Gastrocnemius medialis (tissue), 4 donors: ENCODE data around the gene CWC27.

Experiments
- CTCF ChIP-seq, 5 experiments: fragments of 450-650 bp in 3 of 5; fragments of 200-600 bp in 2 of 5; sonication (generic) in 2 of 5; IDR thresholded peaks in 4 of 5; conservative IDR thresholded peaks in 1 of 5; 1 replicate in 4 of 5; 2 replicates in 1 of 5; pipeline ENCODE4 v1.5.1; 2016 to 2019; ENCODE audit warnings: antibody characterized with exemption in 5 of 5, mild to moderate bottlenecking in 3 of 5, moderate library complexity in 3 of 5
- POLR2A ChIP-seq, 2 donors: fragments of 450-650 bp; IDR thresholded peaks; one replicate each; pipeline ENCODE4 v1.6.1; 2017; ENCODE audit warnings: antibody characterized with exemption in 2 of 2, mild to moderate bottlenecking in 2 of 2, moderate library complexity in 2 of 2

GRCh38 chr5:65014769-65015168 lies 246.0 kb downstream of the CWC27 start:
- no peak for TF ChIP-seq POLR2A (IDR thresholded peaks at IDR 0.05)
- TF ChIP-seq CTCF (IDR thresholded peaks at IDR 0.05 in 4 of 5, conservative IDR thresholded peaks at IDR 0.05 in 1 of 5) = no peak
